Fibroblast of skin of left quadriceps (primary cell): ENCODE data around the gene USP17L29.
"Not testable (repeated sequence)": the region's sequence is repeated elsewhere in the genome, so short reads cannot be mapped to it uniquely, and the experiment has no call there.

ENCODE experiments used
- DNase-seq, 2 experiments: peaks; one replicate each; pipeline ENCODE4 v3.0.0-alpha.2; 2013; ENCODE audit warnings: low read depth in 2 of 2

USP17L29 gene

GRCh38 chr4:9353338-9353737, at the start of gene USP17L29:
TSS of gene USP17L29 (plus strand) at chr4:9353638. CDS start at chr4:9353638, 0 bp downstream.
- DNase-seq, result not testable (repeated sequence)

- DNase-seq, result not testable (repeated sequence)
Measured at GRCh38 chr4:9324191-9324590, 29.2 kb upstream of the USP17L29 start.

GRCh38 chr4:9324865-9325264, 28.6 kb upstream of the USP17L29 start, which contains the start of gene USP17L24:
TSS of gene USP17L24 (plus strand) at chr4:9325165. CDS start at chr4:9325165, 0 bp downstream.
- DNase-seq, result not testable (repeated sequence)

GRCh38 chr4:9329611-9330010, 23.8 kb upstream of the USP17L29 start, which contains the start of gene USP17L25:
TSS of gene USP17L25 (plus strand) at chr4:9329911. CDS start at chr4:9329911, 0 bp downstream.
- DNase-seq, result not testable (repeated sequence)

GRCh38 chr4:9334358-9334757, 19.1 kb upstream of the USP17L29 start, which contains the start of gene USP17L26:
TSS of gene USP17L26 (plus strand) at chr4:9334658. CDS start at chr4:9334658, 0 bp downstream.
- DNase-seq, result not testable (repeated sequence)

GRCh38 chr4:9339103-9339502, 14.3 kb upstream of the USP17L29 start, which contains the start of gene USP17L5:
TSS of gene USP17L5 (plus strand) at chr4:9339403. CDS start at chr4:9339403, 0 bp downstream.
- not testable (repeated sequence) for DNase-seq

- DNase-seq, result not testable (repeated sequence)
Measured at GRCh38 chr4:9343848-9344247, 9.6 kb upstream of the USP17L29 start, which contains the start of gene USP17L27. TSS of gene USP17L27 (plus strand) at chr4:9344148. CDS start at chr4:9344148, 0 bp downstream.

GRCh38 chr4:9348593-9348992, 4.8 kb upstream of the USP17L29 start, which contains the start of gene USP17L28:
TSS of gene USP17L28 (plus strand) at chr4:9348893. CDS start at chr4:9348893, 0 bp downstream.
- not testable (repeated sequence) for DNase-seq

GRCh38 chr4:9350866-9351265, 2.6 kb upstream of the USP17L29 start:
- DNase-seq, result not testable (repeated sequence)

- DNase-seq, result not testable (repeated sequence)
Measured at GRCh38 chr4:9362829-9363228, 9.4 kb downstream of the USP17L29 start, which contains the start of gene USP17L30. TSS of gene USP17L30 (plus strand) at chr4:9363129. CDS start at chr4:9363129, 0 bp downstream.

GRCh38 chr4:9379881-9380280, 26.4 kb downstream of the USP17L29 start:
- DNase-seq, result not testable (repeated sequence)

- not testable (repeated sequence) for DNase-seq
Measured at GRCh38 chr4:9381012-9381534, 27.6 kb downstream of the USP17L29 start.

GRCh38 chr4:9384126-9384525, 30.7 kb downstream of the USP17L29 start:
- DNase-seq, result no peak

GRCh38 chr4:9389001-9389400, 35.6 kb downstream of the USP17L29 start:
- DNase-seq, result not testable (repeated sequence)
